CD4-positive, alpha-beta T cell (primary cell): ENCODE measurements around the gene PHTF2. TPM values are rescaled to one million over a fixed set of nuclear protein-coding genes. Genes with fewer than 3 reads are reported as not detected.

Experiments used
- ATAC-seq: fragments of 200-7000 bp; cut with Tn5 transposase; one replicate; pipeline ENCODE4 v1.10.0; 2022; ENCODE audit warnings: mild to moderate bottlenecking; ENCODE audit not compliant: poor library complexity
- CTCF ChIA-PET: fragments of 350-600 bp; sonication (Branson Sonifier 250); formaldehyde crosslinking; loops from one replicate; lab custom pipeline; 2021; ENCODE audit warnings: antibody characterized with exemption, inconsistent platforms; lab: Charles Lee
- POLR2A ChIA-PET: fragments of 350-600 bp; sonication (Branson Sonifier 250); formaldehyde crosslinking; loops from one replicate; lab custom pipeline; 2021; ENCODE audit warnings: antibody characterized with exemption, inconsistent platforms; lab: Charles Lee
- DNase-seq, 14 experiments: peaks; one replicate each; pipeline ENCODE4 v3.0.0-alpha.2; 2013 to 2020; ENCODE audit warnings: mixed read lengths in 2 of 14
- H3K27ac ChIP-seq, 2 donors: one replicate each; pipeline versions ENCODE4 v1.5.1 to v1.7.0; 2013; ENCODE audit warnings: low read length in 2 of 2, low read depth in 1 of 2, mild to moderate bottlenecking in 1 of 2
- H3K27me3 ChIP-seq, 2 experiments: 1 replicate in 1 of 2; 2 replicates in 1 of 2; pipeline versions ENCODE4 v1.6.1 to v1.7.0; 2013; ENCODE audit warnings: low read length in 2 of 2, control low read depth in 1 of 2, mild to moderate bottlenecking in 1 of 2, moderate library complexity in 1 of 2; ENCODE audit not compliant: insufficient read depth in 2 of 2, control insufficient read depth in 1 of 2
- H3K36me3 ChIP-seq: one replicate; pipeline ENCODE4 v1.6.1; 2013; ENCODE audit warnings: low read length, control low read depth; ENCODE audit not compliant: insufficient read depth
- H3K4me1 ChIP-seq: one replicate; pipeline ENCODE4 v1.6.1; 2013; ENCODE audit warnings: low read length, control low read depth; ENCODE audit not compliant: insufficient read depth
- H3K4me3 ChIP-seq: one replicate; pipeline ENCODE4 v1.5.1; 2013; ENCODE audit warnings: mild to moderate bottlenecking, low read length, moderate library complexity
- H3K9me3 ChIP-seq, 2 experiments: 1 replicate in 1 of 2; 2 replicates in 1 of 2; pipeline versions ENCODE4 v1.6.1 to v1.7.0; 2013; ENCODE audit warnings: low read length in 2 of 2, mild to moderate bottlenecking in 2 of 2, control low read depth in 1 of 2, moderate library complexity in 1 of 2; ENCODE audit not compliant: control insufficient read depth in 1 of 2, insufficient read depth in 1 of 2
- H3K27ac Mint-ChIP-seq: one replicate; pipeline ENCODE4 v1.8.0; 2020; ENCODE audit warnings: mixed read lengths
- H3K27me3 Mint-ChIP-seq: one replicate; pipeline ENCODE4 v1.8.0; 2021; ENCODE audit warnings: mixed read lengths
- H3K36me3 Mint-ChIP-seq: one replicate; pipeline ENCODE4 v1.8.0; 2021; ENCODE audit warnings: low read depth, mixed read lengths
- H3K4me1 Mint-ChIP-seq: one replicate; pipeline ENCODE4 v1.8.0; 2021; ENCODE audit warnings: low read depth, mixed read lengths
- H3K4me3 Mint-ChIP-seq: one replicate; pipeline ENCODE4 v1.8.0; 2020; ENCODE audit warnings: mild to moderate bottlenecking, mixed read lengths
- H3K9me3 Mint-ChIP-seq: one replicate; pipeline ENCODE4 v1.8.0; 2020; ENCODE audit warnings: mixed read lengths
- CTCF ChIP-seq: fragments of 200-600 bp; IDR thresholded peaks from one replicate; pipeline ENCODE4 v1.8.0; 2022; ENCODE audit warnings: antibody characterized with exemption, mild to moderate bottlenecking
- intact Hi-C, 2 experiments: fragments of 100-400 bp; cut with DNase I in 1 of 2; cut with micrococcal nuclease in 1 of 2; formaldehyde crosslinking; loops; one replicate each; pipeline versions ENCODE4 v1.15.1 to v1.9.0; 2023 to 2025; cut with DNase I, micrococcal nuclease
- total RNA-seq, 174 experiments: library from RNA in 2 of 174; stranded (reverse) in 2 of 174; gene quantifications; one replicate each; pipeline ENCODE4 v1.2.3 and lab custom pipeline; 2021 to 2026

PHTF2 gene
- total RNA-seq, 2 experiments from 2014 or later = 22.6 to 23.5 TPM

GRCh38 chr7:77923419-77923818 lies 124.8 kb downstream of the PHTF2 start:
- H3K4me1 ChIP-seq = no peaks in the 10 kb centered on the region
- no peak overlapping the region for H3K4me3 ChIP-seq
- Mint-ChIP-seq H3K27ac (no peak overlapping the region), H3K9me3 (no peaks in the 10 kb centered on the region), H3K27me3 (no peaks in the 10 kb centered on the region), H3K36me3 (peaks cover 61% of the 10 kb centered on the region), H3K4me3 (no peak overlapping the region), H3K4me1 (peaks cover 16% of the 10 kb centered on the region)
- H3K27me3 ChIP-seq = no peaks in the 10 kb centered on the region
- POLR2A ChIA-PET = interaction anchor here (0.6 kb wide), 1 partner anchor 14 kb away, joined by 3 read pairs; no protein-coding TSS in a partner anchor
- H3K9me3 ChIP-seq = no peaks in the 10 kb centered on the region
- H3K36me3 ChIP-seq = peaks cover 26% of the 10 kb centered on the region
- intact Hi-C loops = no loop called here
- TF ChIP-seq CTCF = no peak
- no peak for ATAC-seq
- no peak for DNase-seq
- no peak overlapping the region for H3K27ac ChIP-seq
- CTCF ChIA-PET = interaction anchor here (0.5 to 1.7 kb wide), 2 partner anchors 10 to 198 kb away, joined by 3 to 4 read pairs; no protein-coding TSS in a partner anchor

GRCh38 chr7:77930496-77930895 lies 131.9 kb downstream of the PHTF2 start:
- DNase-seq = no peak
- Mint-ChIP-seq H3K36me3 (peaks cover 34% of the 10 kb centered on the region), H3K27me3 (no peaks in the 10 kb centered on the region), H3K4me3 (no peak overlapping the region), H3K27ac (no peak overlapping the region), H3K9me3 (no peaks in the 10 kb centered on the region), H3K4me1 (peaks cover 11% of the 10 kb centered on the region)
- Histone ChIP-seq H3K9me3 (no peaks in the 10 kb centered on the region), H3K36me3 (peaks cover 12% of the 10 kb centered on the region), H3K4me3 (no peak overlapping the region), H3K4me1 (peaks cover 4% of the 10 kb centered on the region), H3K27ac (no peak overlapping the region), H3K27me3 (no peaks in the 10 kb centered on the region)
- intact Hi-C loops = loop anchor here in 1 of 2 experiments (10.0 kb wide), 1 partner anchor 136 kb away; the partner anchor contains the start of genes PHTF2 and TMEM60
- TF ChIP-seq CTCF = no peak
- POLR2A ChIA-PET = no interaction called here
- CTCF ChIA-PET = interaction anchor here (1.2 kb wide), 1 partner anchor 34 kb away, joined by 3 read pairs; no protein-coding TSS in a partner anchor
- ATAC-seq = no peak

- peaks cover 12% of the 10 kb centered on the region for H3K36me3 ChIP-seq
- intact Hi-C loops = loop anchor here in 1 of 2 experiments (10.0 kb wide), 1 partner anchor 137 kb away; the partner anchor contains the start of genes PHTF2 and TMEM60
- no peak overlapping the region for H3K4me3 ChIP-seq
- H3K9me3 ChIP-seq = no peaks in the 10 kb centered on the region
- ChIA-PET CTCF (no interaction called here), POLR2A (no interaction called here)
- Mint-ChIP-seq H3K36me3 (peaks cover 34% of the 10 kb centered on the region), H3K27ac (peak overlapping the region; percentile 1), H3K9me3 (no peaks in the 10 kb centered on the region), H3K27me3 (no peaks in the 10 kb centered on the region), H3K4me3 (no peak overlapping the region), H3K4me1 (peaks cover 16% of the 10 kb centered on the region)
- DNase-seq (no peak), ATAC-seq (no peak)
- no peaks in the 10 kb centered on the region for H3K27me3 ChIP-seq
- TF ChIP-seq CTCF = no peak
- H3K4me1 ChIP-seq = peaks cover 4% of the 10 kb centered on the region
- H3K27ac ChIP-seq = no peak overlapping the region
Measured at GRCh38 chr7:77931841-77932240, 133.3 kb downstream of the PHTF2 start.
